Liver (tissue), 9 donors: ENCODE data around the gene GLI3. TPM values are rescaled to one million over a fixed set of nuclear protein-coding genes. Genes with fewer than 3 reads are reported as not detected.

Source experiments
- DNase-seq: peaks from one replicate; pipeline ENCODE4 v3.0.0-alpha.2; 2017; ENCODE audit warnings: low spot score
- H3K27ac ChIP-seq, 2 donors: one replicate each; pipeline ENCODE4 v1.7.0; 2013; ENCODE audit warnings: inconsistent platforms in 2 of 2, low read length in 2 of 2, control low read depth in 1 of 2, low read depth in 1 of 2, mild to moderate bottlenecking in 1 of 2
- H3K27me3 ChIP-seq, 4 donors: one replicate each; pipeline versions ENCODE4 v1.6.1 to v1.7.0; 2013; ENCODE audit warnings: low read length in 3 of 4, inconsistent platforms in 1 of 4, mild to moderate bottlenecking in 1 of 4, moderate library complexity in 1 of 4; ENCODE audit not compliant: control insufficient read depth in 4 of 4, insufficient read depth in 4 of 4
- H3K36me3 ChIP-seq, 4 donors: one replicate each; pipeline versions ENCODE4 v1.6.1 to v1.7.0; 2013; ENCODE audit warnings: low read length in 3 of 4, mild to moderate bottlenecking in 3 of 4, low read depth in 1 of 4, moderate library complexity in 1 of 4; ENCODE audit not compliant: control insufficient read depth in 4 of 4, insufficient read depth in 3 of 4
- H3K4me1 ChIP-seq, 4 donors: one replicate each; pipeline versions ENCODE4 v1.6.1 to v1.7.0; 2013; ENCODE audit warnings: low read length in 3 of 4, mild to moderate bottlenecking in 3 of 4, moderate library complexity in 1 of 4; ENCODE audit not compliant: control insufficient read depth in 4 of 4, insufficient read depth in 4 of 4
- H3K4me3 ChIP-seq, 3 donors: one replicate each; pipeline versions ENCODE4 v1.6.1 to v1.7.0; 2013; ENCODE audit warnings: low read length in 3 of 3, control low read depth in 1 of 3, low read depth in 1 of 3, mild to moderate bottlenecking in 1 of 3
- H3K9ac ChIP-seq, 2 donors: one replicate each; pipeline ENCODE4 v1.7.0; 2013; ENCODE audit warnings: low read length in 2 of 2, mild to moderate bottlenecking in 2 of 2, moderate library complexity in 2 of 2, control low read depth in 1 of 2, low read depth in 1 of 2
- H3K9me3 ChIP-seq, 4 donors: one replicate each; pipeline versions ENCODE4 v1.6.1 to v1.7.0; 2013; ENCODE audit warnings: low read length in 3 of 4; ENCODE audit not compliant: control insufficient read depth in 4 of 4
- ATF3 ChIP-seq: IDR thresholded peaks from 2 replicates; pipeline ENCODE4 v1.6.1; 2016; ENCODE audit warnings: antibody characterized with exemption
- CTCF ChIP-seq: fragments of 150-350 bp; IDR thresholded peaks from 2 replicates; pipeline ENCODE4 v1.5.1; 2017; ENCODE audit warnings: improper control_type of control experiment, low read depth, low read length; ENCODE audit not compliant: missing input control
- EGR1 ChIP-seq, 2 donors: IDR thresholded peaks; 2 replicates each; pipeline ENCODE4 v1.6.1; 2016 to 2018; ENCODE audit warnings: antibody characterized with exemption in 2 of 2, low read depth in 2 of 2
- FOXA1 ChIP-seq: IDR thresholded peaks from 2 replicates; pipeline ENCODE4 v1.6.1; 2016; ENCODE audit warnings: antibody characterized with exemption
- FOXA2 ChIP-seq: IDR thresholded peaks from 2 replicates; pipeline ENCODE4 v1.6.1; 2016; ENCODE audit warnings: antibody characterized with exemption
- GABPA ChIP-seq, 2 donors: IDR thresholded peaks in 1 of 2; conservative IDR thresholded peaks in 1 of 2; 2 replicates each; pipeline ENCODE4 v1.6.1; 2016; ENCODE audit warnings: antibody characterized with exemption in 2 of 2, mild to moderate bottlenecking in 1 of 2, moderate library complexity in 1 of 2
- HNF4A ChIP-seq, 2 donors: conservative IDR thresholded peaks; 2 replicates each; pipeline ENCODE4 v1.6.1; 2016; ENCODE audit warnings: antibody characterized with exemption in 2 of 2, mild to moderate bottlenecking in 2 of 2
- HNF4G ChIP-seq: IDR thresholded peaks from 2 replicates; pipeline ENCODE4 v1.6.1; 2016; ENCODE audit warnings: antibody characterized with exemption
- JUND ChIP-seq, 2 donors: IDR thresholded peaks; 2 replicates each; pipeline ENCODE4 v1.6.1; 2016; ENCODE audit warnings: antibody characterized with exemption in 2 of 2
- MAX ChIP-seq: IDR thresholded peaks from 2 replicates; pipeline ENCODE4 v1.6.1; 2016; ENCODE audit warnings: antibody characterized with exemption
- NR2F2 ChIP-seq: IDR thresholded peaks from 2 replicates; pipeline ENCODE4 v1.6.1; 2016; ENCODE audit warnings: antibody characterized with exemption
- RAD21 ChIP-seq, 2 donors: IDR thresholded peaks; 2 replicates each; pipeline ENCODE4 v1.6.1; 2016; ENCODE audit warnings: antibody characterized with exemption in 2 of 2, mild to moderate bottlenecking in 2 of 2
- REST ChIP-seq: IDR thresholded peaks from 2 replicates; pipeline ENCODE4 v1.6.1; 2016; ENCODE audit warnings: antibody characterized with exemption, mild to moderate bottlenecking
- RXRA ChIP-seq, 2 donors: IDR thresholded peaks; 2 replicates each; pipeline ENCODE4 v1.6.1; 2017 to 2018; ENCODE audit warnings: antibody characterized with exemption in 2 of 2, mild to moderate bottlenecking in 1 of 2
- SP1 ChIP-seq: IDR thresholded peaks from 2 replicates; pipeline ENCODE4 v1.6.1; 2018; ENCODE audit warnings: antibody characterized with exemption, mild to moderate bottlenecking
- TAF1 ChIP-seq: conservative IDR thresholded peaks from 2 replicates; pipeline ENCODE4 v1.6.1; 2016; ENCODE audit warnings: antibody characterized with exemption, mild to moderate bottlenecking
- WGBS: extraction: QIAGEN DNeasy Blood & Tissue Kit; methylation state at CpG from one replicate; pipeline ENCODE4 v1.1.7; 2013; 5-methylcytosine and 5-hydroxymethylcytosine counted together
- polyA plus RNA-seq, 2 donors: library from polyadenylated mRNA; stranded (reverse) in 1 of 2; unstranded in 1 of 2; fragments of 200-250 nt in 1 of 2; fragments of >200 nt in 1 of 2; fragmentation: Nextera tagmentation in 1 of 2; extraction: Ambion mirVana in 1 of 2; gene quantifications; one replicate each; pipeline versions ENCODE4 v1.2.1 to v1.2.3, GENCODE V29; 2013 to 2015
- total RNA-seq, 2 donors: library from RNA; depleted of rRNA; stranded (reverse); fragments of >200 nt; gene quantifications; one replicate each; pipeline ENCODE4 v1.2.3, GENCODE V29; 2014
- donor health status: healthy.
- donor health status: healthy.
- donor health status: healthy.
- donor health status: healthy.
- donor health status: healthy.

The GLI3 gene
- total and polyA plus RNA-seq, 4 donors: 0.09 to 0.42 (median 0.26) TPM

GRCh38 chr7:42096268-42096667 lies 140.7 kb downstream of the GLI3 start:
- 74% methylated on average over 8 of the region's 8 CpGs for WGBS

More at GRCh38 chr7:42096268-42096667, 140.7 kb downstream of the GLI3 start:
- no peaks in the 10 kb centered on the region for H3K4me1 ChIP-seq
- H3K27ac ChIP-seq: no peak overlapping the region
- no peaks in the 10 kb centered on the region for H3K27me3 ChIP-seq
- H3K36me3 ChIP-seq: no peaks in the 10 kb centered on the region
- H3K9ac ChIP-seq: no peak overlapping the region
- TF ChIP-seq EGR1 (IDR thresholded peaks at IDR 0.05; ENCODE audit: low read depth in 2 of 2): no peak
- TF ChIP-seq FOXA1: no peak
- TF ChIP-seq REST: no peak
- no peak for TF ChIP-seq SP1
- no peak for TF ChIP-seq HNF4A (conservative IDR thresholded peaks at IDR 0.05)
- TF ChIP-seq GABPA (IDR thresholded peaks at IDR 0.05 in 1 of 2, conservative IDR thresholded peaks at IDR 0.05 in 1 of 2): no peak
- no peak for TF ChIP-seq ATF3
- TF ChIP-seq RAD21 (IDR thresholded peaks at IDR 0.05): no peak
- TF ChIP-seq MAX: no peak
- no peak for TF ChIP-seq FOXA2
- TF ChIP-seq JUND (IDR thresholded peaks at IDR 0.05): no peak
- TF ChIP-seq NR2F2: no peak
- no peak for TF ChIP-seq TAF1
- TF ChIP-seq CTCF: no peak
- no peak for TF ChIP-seq HNF4G
- TF ChIP-seq RXRA (IDR thresholded peaks at IDR 0.05): no peak
- no peaks in the 10 kb centered on the region for H3K9me3 ChIP-seq
- no peak for DNase-seq
- H3K4me3 ChIP-seq: no peak overlapping the region
